Activated T-helper 2 cell treated with anti-CD3 and anti-CD28 coated beads, Interferon-gamma antibody, Interleukin-2, Interleukin-4, amounts not matched to agents 10 μg/mL and 5 μg/mL and 100 μg/mL, durations not matched to agents 14 hours and 24 hours and 36 hours (primary cell): ENCODE measurements around the gene DUSP12. TPM values are rescaled to one million over a fixed set of nuclear protein-coding genes. Genes with fewer than 3 reads are reported as not detected.
"Not testable (repeated sequence)": the region's sequence is repeated elsewhere in the genome, so short reads cannot be mapped to it uniquely, and the experiment has no call there.

Experiments used
- DNase-seq: peaks from one replicate; pipeline ENCODE4 v3.0.0; 2021; ENCODE audit warnings: low spot score
- H3K27ac Mint-ChIP-seq: one replicate; pipeline ENCODE4 v1.8.0; 2021; ENCODE audit warnings: mixed read lengths
- H3K27me3 Mint-ChIP-seq: one replicate; pipeline ENCODE4 v1.8.0; 2021; ENCODE audit warnings: low read depth, mixed read lengths
- H3K36me3 Mint-ChIP-seq: one replicate; pipeline ENCODE4 v1.8.0; 2021; ENCODE audit warnings: low read depth, mixed read lengths
- H3K4me1 Mint-ChIP-seq: one replicate; pipeline ENCODE4 v1.8.0; 2021; ENCODE audit warnings: low read depth, mixed read lengths
- H3K4me3 Mint-ChIP-seq: one replicate; pipeline ENCODE4 v1.8.0; 2021; ENCODE audit warnings: low read depth, mild to moderate bottlenecking, moderate library complexity, mixed read lengths
- H3K9me3 Mint-ChIP-seq: one replicate; pipeline ENCODE4 v1.8.0; 2021; ENCODE audit warnings: mixed read lengths
- intact Hi-C: fragments of 100-400 bp; cut with micrococcal nuclease; formaldehyde crosslinking; loops from one replicate; pipeline ENCODE4 v1.15.1; 2023
- total RNA-seq: library from RNA; stranded (reverse); gene quantifications from 2 replicates; pipeline ENCODE4 v1.2.3, GENCODE V29; 2022

Gene DUSP12
- total RNA-seq, 1 donor from 2014 or later: 38.0 TPM

GRCh38 chr1:161720956-161721737, 28.4 kb upstream of the DUSP12 start, which contains the start of gene FCRLB:
FCRLB (plus strand) TSS chr1:161721544; CDS start chr1:161722673, 1,129 bp downstream.
- intact Hi-C loops: no loop called here
- Mint-ChIP-seq H3K27ac (no peak within 1 kb of the TSS), H3K27me3 (peaks cover 67% of the 10 kb centered on the region), H3K36me3 (no peaks in the 10 kb centered on the region), H3K9me3 (no peaks in the 10 kb centered on the region), H3K4me1 (peaks cover 27% of the 10 kb centered on the region), H3K4me3 (no peak within 1 kb of the TSS)
- no peak for DNase-seq

- Mint-ChIP-seq H3K9me3 (no peaks in the 10 kb centered on the region), H3K36me3 (no peaks in the 10 kb centered on the region), H3K27ac (no peak overlapping the region), H3K4me1 (peaks cover 27% of the 10 kb centered on the region), H3K4me3 (no peak overlapping the region), H3K27me3 (peaks cover 64% of the 10 kb centered on the region)
- no peak for DNase-seq
- intact Hi-C loops: no loop called here
Observed at GRCh38 chr1:161721738-161722343, 27.7 kb upstream of the DUSP12 start.

- Mint-ChIP-seq H3K4me1 (peaks cover 27% of the 10 kb centered on the region), H3K4me3 (no peak overlapping the region), H3K27me3 (peaks cover 59% of the 10 kb centered on the region), H3K27ac (no peak overlapping the region), H3K36me3 (no peaks in the 10 kb centered on the region), H3K9me3 (no peaks in the 10 kb centered on the region)
- intact Hi-C loops: no loop called here
- DNase-seq: no peak
Observed at GRCh38 chr1:161722406-161722805, 27.2 kb upstream of the DUSP12 start.

GRCh38 chr1:161723459-161724141, 26.0 kb upstream of the DUSP12 start:
- H3K4me1 Mint-ChIP-seq: peaks cover 34% of the 10 kb centered on the region
- no peak overlapping the region for H3K4me3 Mint-ChIP-seq
- peaks cover 59% of the 10 kb centered on the region for H3K27me3 Mint-ChIP-seq
- no peaks in the 10 kb centered on the region for H3K36me3 Mint-ChIP-seq
- H3K9me3 Mint-ChIP-seq: no peaks in the 10 kb centered on the region
- intact Hi-C loops: no loop called here
- H3K27ac Mint-ChIP-seq: no peak overlapping the region
- no peak for DNase-seq

GRCh38 chr1:161725258-161725907, 24.2 kb upstream of the DUSP12 start:
- peaks cover 53% of the 10 kb centered on the region for H3K27me3 Mint-ChIP-seq
- H3K27ac Mint-ChIP-seq: not testable (repeated sequence)

GRCh38 chr1:161725908-161726472, 23.6 kb upstream of the DUSP12 start:
- Mint-ChIP-seq H3K27me3 (peaks cover 48% of the 10 kb centered on the region), H3K36me3 (no peaks in the 10 kb centered on the region), H3K9me3 (no peaks in the 10 kb centered on the region), H3K27ac (no peak overlapping the region), H3K4me1 (peaks cover 49% of the 10 kb centered on the region), H3K4me3 (peak overlapping the region; percentile 85)
- intact Hi-C loops: loop anchor here (2.0 kb wide), 1 partner anchor 15 kb away; no protein-coding TSS in a partner anchor
- peak; percentile 30 for DNase-seq

More at GRCh38 chr1:161725258-161725907, 24.2 kb upstream of the DUSP12 start:
- H3K36me3 Mint-ChIP-seq, DNase-seq, intact Hi-C loops, H3K9me3 Mint-ChIP-seq: not testable (repeated sequence)
- Mint-ChIP-seq H3K4me1 (peaks cover 43% of the 10 kb centered on the region), H3K4me3 (peak overlapping the region; percentile 85)

GRCh38 chr1:161726473-161727255, 22.9 kb upstream of the DUSP12 start:
- Mint-ChIP-seq H3K27me3 (peaks cover 49% of the 10 kb centered on the region), H3K4me1 (peaks cover 54% of the 10 kb centered on the region), H3K4me3 (peak overlapping the region; percentile 85), H3K36me3 (no peaks in the 10 kb centered on the region), H3K27ac (peak overlapping the region; percentile 19), H3K9me3 (no peaks in the 10 kb centered on the region)
- DNase-seq: peak; percentile 66
- intact Hi-C loops: loop anchor here (1.0 to 2.0 kb wide), 2 partner anchors 14 to 18 kb away; no protein-coding TSS in a partner anchor

- H3K4me3 Mint-ChIP-seq: peak overlapping the region; percentile 85
- H3K9me3 Mint-ChIP-seq: no peaks in the 10 kb centered on the region
- no peaks in the 10 kb centered on the region for H3K36me3 Mint-ChIP-seq
- H3K27me3 Mint-ChIP-seq: peaks cover 50% of the 10 kb centered on the region
- H3K4me1 Mint-ChIP-seq: peaks cover 48% of the 10 kb centered on the region
- DNase-seq: peak; percentile 52
- intact Hi-C loops: loop anchor here (1.0 to 2.0 kb wide), 2 partner anchors 13 to 17 kb away; no protein-coding TSS in a partner anchor
- H3K27ac Mint-ChIP-seq: peak overlapping the region; percentile 80
Observed at GRCh38 chr1:161727256-161727924, 22.2 kb upstream of the DUSP12 start.

GRCh38 chr1:161728376-161729226, 21.0 kb upstream of the DUSP12 start:
- H3K27ac Mint-ChIP-seq: no peak overlapping the region
- H3K4me1 Mint-ChIP-seq: peaks cover 47% of the 10 kb centered on the region
- no peaks in the 10 kb centered on the region for H3K9me3 Mint-ChIP-seq
- H3K36me3 Mint-ChIP-seq: no peaks in the 10 kb centered on the region
- no peak for DNase-seq
- H3K4me3 Mint-ChIP-seq: no peak overlapping the region
- peaks cover 47% of the 10 kb centered on the region for H3K27me3 Mint-ChIP-seq
- intact Hi-C loops: no loop called here

GRCh38 chr1:161730050-161730564, 19.5 kb upstream of the DUSP12 start:
- intact Hi-C loops: no loop called here
- no peak for DNase-seq
- no peaks in the 10 kb centered on the region for H3K36me3 Mint-ChIP-seq
- peaks cover 40% of the 10 kb centered on the region for H3K27me3 Mint-ChIP-seq
- H3K4me3 Mint-ChIP-seq: no peak overlapping the region
- peaks cover 44% of the 10 kb centered on the region for H3K4me1 Mint-ChIP-seq
- no peaks in the 10 kb centered on the region for H3K9me3 Mint-ChIP-seq
- peak overlapping the region; percentile 71 for H3K27ac Mint-ChIP-seq
